Mesothelial cell of epicardium (in vitro differentiated cells): Measurements from ENCODE around the gene UVSSA. TPM values are rescaled to one million over a fixed set of nuclear protein-coding genes. Genes with fewer than 3 reads are reported as not detected.

ENCODE experiments used
- DNase-seq, 2 experiments: peaks; one replicate each; pipeline ENCODE4 v3.0.0; 2021; ENCODE audit warnings: low spot score in 2 of 2; ENCODE audit not compliant: unreplicated experiment in 2 of 2
- H3K27ac Mint-ChIP-seq: 2 replicates; pipeline ENCODE4 v1.8.0; 2021; ENCODE audit warnings: mixed read lengths
- H3K27me3 Mint-ChIP-seq: 2 replicates; pipeline ENCODE4 v1.8.0; 2021; ENCODE audit warnings: low read depth, mixed read lengths
- H3K36me3 Mint-ChIP-seq: 2 replicates; pipeline ENCODE4 v1.8.0; 2021; ENCODE audit warnings: mixed read lengths
- H3K4me1 Mint-ChIP-seq: 2 replicates; pipeline ENCODE4 v1.8.0; 2021; ENCODE audit warnings: mixed read lengths
- H3K4me3 Mint-ChIP-seq: 2 replicates; pipeline ENCODE4 v1.8.0; 2021; ENCODE audit warnings: mild to moderate bottlenecking, moderate library complexity, mixed read lengths
- H3K9me3 Mint-ChIP-seq: 2 replicates; pipeline ENCODE4 v1.8.0; 2021; ENCODE audit warnings: mixed read lengths
- CTCF ChIP-seq: fragments of 200-600 bp; sonication (generic); IDR thresholded peaks from one replicate; pipeline ENCODE4 v1.5.0; 2021; ENCODE audit warnings: antibody characterized with exemption; ENCODE audit not compliant: unreplicated experiment
- total RNA-seq: library from RNA; stranded (reverse); gene quantifications from 3 replicates; pipeline ENCODE4 v1.2.1, GENCODE V29; 2021

Gene UVSSA
- total RNA-seq, 1 donor from 2014 or later, result 62.9 TPM

DNA sequence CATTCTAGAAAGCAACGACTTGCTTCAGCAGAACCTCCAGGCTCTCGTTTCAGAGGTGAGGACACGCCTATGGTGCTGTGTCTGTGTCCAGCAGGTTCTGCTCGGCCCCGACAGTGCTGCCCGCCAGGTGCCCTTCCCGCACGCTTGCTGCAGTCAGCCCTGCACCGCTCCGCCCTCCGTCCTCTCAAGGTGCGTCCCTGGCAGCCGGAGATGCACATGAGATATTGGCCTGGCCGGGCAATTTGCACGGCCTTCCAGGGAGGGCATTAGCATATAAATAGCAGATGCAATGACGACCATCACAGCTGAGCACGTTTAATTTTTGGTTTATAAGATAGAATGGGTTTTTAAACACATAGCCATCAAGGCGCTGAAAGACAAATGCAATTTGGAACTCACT lies 14.4 kb downstream of the UVSSA start:
- H3K4me3 Mint-ChIP-seq, result no peak overlapping the region
- no peaks in the 10 kb centered on the region for H3K27me3 Mint-ChIP-seq
- TF ChIP-seq CTCF, result no peak
- no peaks in the 10 kb centered on the region for H3K9me3 Mint-ChIP-seq
- no peaks in the 10 kb centered on the region for H3K4me1 Mint-ChIP-seq
- H3K36me3 Mint-ChIP-seq, result peaks cover 4% of the 10 kb centered on the region
- DNase-seq, result no peak
- no peak overlapping the region for H3K27ac Mint-ChIP-seq

GRCh38 chr4:1362046-1362445 lies 15.0 kb downstream of the UVSSA start:
- Mint-ChIP-seq H3K4me3 (no peak overlapping the region), H3K4me1 (no peaks in the 10 kb centered on the region), H3K36me3 (peaks cover 4% of the 10 kb centered on the region), H3K9me3 (no peaks in the 10 kb centered on the region), H3K27me3 (no peaks in the 10 kb centered on the region), H3K27ac (no peak overlapping the region)
- TF ChIP-seq CTCF, result no peak
- DNase-seq, result no peak

- no peaks in the 10 kb centered on the region for H3K27me3 Mint-ChIP-seq
- H3K4me3 Mint-ChIP-seq, result no peak overlapping the region
- peaks cover 4% of the 10 kb centered on the region for H3K36me3 Mint-ChIP-seq
- no peaks in the 10 kb centered on the region for H3K9me3 Mint-ChIP-seq
- TF ChIP-seq CTCF, result no peak
- H3K27ac Mint-ChIP-seq, result no peak overlapping the region
- no peaks in the 10 kb centered on the region for H3K4me1 Mint-ChIP-seq
- DNase-seq, result no peak
These were observed 15.5 kb downstream of the UVSSA start for GRCh38 chr4:1362521-1362920.

DNA sequence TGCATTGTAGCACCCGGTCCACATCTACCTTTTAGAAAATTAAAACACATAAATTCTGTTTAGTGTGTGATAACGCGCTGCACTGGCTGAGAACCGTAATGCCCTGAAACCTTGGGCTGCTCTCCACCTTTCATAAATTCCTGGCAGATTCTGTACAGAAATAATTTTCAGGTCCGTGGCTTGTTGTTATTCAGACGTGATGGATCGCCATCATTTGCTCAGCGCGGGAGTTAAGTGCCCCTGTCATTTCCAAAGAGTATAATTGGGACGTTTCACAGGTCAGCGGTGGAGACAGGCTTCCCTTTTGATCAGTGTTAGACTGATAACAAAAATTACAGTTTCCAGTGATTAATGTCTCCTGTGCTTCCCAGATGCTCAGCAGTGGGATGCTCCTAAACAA lies 16.5 kb downstream of the UVSSA start:
- peaks cover 4% of the 10 kb centered on the region for H3K36me3 Mint-ChIP-seq
- no peak for DNase-seq
- no peaks in the 10 kb centered on the region for H3K9me3 Mint-ChIP-seq
- H3K27me3 Mint-ChIP-seq, result no peaks in the 10 kb centered on the region
- H3K4me3 Mint-ChIP-seq, result no peak overlapping the region
- H3K27ac Mint-ChIP-seq, result no peak overlapping the region
- TF ChIP-seq CTCF, result no peak
- H3K4me1 Mint-ChIP-seq, result no peaks in the 10 kb centered on the region

DNA sequence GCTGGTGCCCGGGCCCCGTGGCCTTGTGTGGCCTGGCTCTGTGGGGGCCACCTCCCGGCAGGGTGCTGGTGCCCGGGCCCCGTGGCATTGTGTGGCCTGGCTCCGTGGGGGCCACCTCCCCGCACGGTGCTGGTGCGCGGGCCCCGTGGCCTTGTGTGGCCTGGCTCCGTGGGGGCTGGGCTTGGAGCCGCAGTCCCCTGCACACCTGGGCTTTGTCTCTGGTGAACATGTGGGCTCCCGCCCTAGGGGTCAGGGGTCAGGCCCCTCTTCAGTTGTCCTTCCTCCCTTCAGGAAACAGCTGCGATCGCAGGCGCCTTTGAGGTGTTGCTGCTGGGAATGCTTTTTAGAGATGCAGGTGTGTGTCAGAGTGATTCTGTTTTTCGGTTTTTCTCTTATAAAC lies 17.2 kb downstream of the UVSSA start:
- Mint-ChIP-seq H3K4me3 (no peak overlapping the region), H3K9me3 (no peaks in the 10 kb centered on the region), H3K27me3 (no peaks in the 10 kb centered on the region), H3K27ac (no peak overlapping the region), H3K36me3 (no peaks in the 10 kb centered on the region), H3K4me1 (no peaks in the 10 kb centered on the region)
- TF ChIP-seq CTCF, result no peak
- DNase-seq, result no peak

DNA sequence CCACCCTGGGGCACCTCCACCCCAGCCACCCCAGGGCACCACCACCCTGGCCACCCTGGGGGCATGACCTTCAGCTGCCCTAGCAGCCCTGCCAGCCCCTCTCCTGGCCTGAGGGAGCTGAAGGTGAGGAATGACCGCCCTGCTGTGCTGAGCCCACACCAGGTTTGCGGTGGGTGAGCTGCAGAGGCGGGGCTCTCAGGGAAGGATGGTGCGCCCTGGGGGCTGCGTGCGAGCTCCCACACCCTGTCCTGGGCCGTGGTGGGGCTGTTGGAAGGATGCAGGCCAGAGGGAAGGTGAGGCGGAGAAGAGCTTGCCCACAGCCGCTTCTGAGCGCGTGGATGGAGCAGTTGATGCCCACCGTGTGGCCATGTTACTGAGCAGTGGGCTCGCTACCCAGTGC lies 17.7 kb downstream of the UVSSA start:
- H3K27ac Mint-ChIP-seq, result no peak overlapping the region
- H3K4me3 Mint-ChIP-seq, result no peak overlapping the region
- no peaks in the 10 kb centered on the region for H3K27me3 Mint-ChIP-seq
- peaks cover 3% of the 10 kb centered on the region for H3K4me1 Mint-ChIP-seq
- no peak for TF ChIP-seq CTCF
- no peaks in the 10 kb centered on the region for H3K9me3 Mint-ChIP-seq
- DNase-seq, result no peak
- no peaks in the 10 kb centered on the region for H3K36me3 Mint-ChIP-seq
